Muscle layer of colon (tissue), 2 donors: ENCODE data around the gene FAM32A.
"Not testable (repeated sequence)": the region's sequence is repeated elsewhere in the genome, so short reads cannot be mapped to it uniquely, and the experiment has no call there.

Source experiments
- H3K27ac ChIP-seq: one replicate; pipeline ENCODE4 v1.7.0; 2013; ENCODE audit warnings: low read depth, mild to moderate bottlenecking, low read length, moderate library complexity
- H3K27me3 ChIP-seq, 2 donors: one replicate each; pipeline ENCODE4 v1.7.0; 2013; ENCODE audit warnings: low read length in 2 of 2, mild to moderate bottlenecking in 2 of 2; ENCODE audit not compliant: insufficient read depth in 2 of 2, control insufficient read depth in 1 of 2
- H3K36me3 ChIP-seq: one replicate; pipeline ENCODE4 v1.7.0; 2013; ENCODE audit warnings: mild to moderate bottlenecking, low read length; ENCODE audit not compliant: insufficient read depth
- H3K4me1 ChIP-seq: one replicate; pipeline ENCODE4 v1.7.0; 2013; ENCODE audit warnings: mild to moderate bottlenecking, low read length; ENCODE audit not compliant: insufficient read depth
- H3K4me3 ChIP-seq, 2 donors: one replicate each; pipeline ENCODE4 v1.7.0; 2013; ENCODE audit warnings: low read length in 2 of 2, low read depth in 1 of 2, mild to moderate bottlenecking in 1 of 2, moderate library complexity in 1 of 2
- H3K9ac ChIP-seq: one replicate; pipeline ENCODE4 v1.7.0; 2013; ENCODE audit warnings: low read length
- H3K9me3 ChIP-seq: one replicate; pipeline ENCODE4 v1.7.0; 2013; ENCODE audit warnings: mild to moderate bottlenecking, low read length
- donor health status: abdominal sarcoma.
- donor health status: Adenocarcinoma of cecum.

FAM32A gene

GRCh38 chr19:16167055-16167454 is 18.2 kb upstream of the FAM32A start:
- Histone ChIP-seq H3K4me3 (no peak overlapping the region), H3K9ac (no peak overlapping the region), H3K9me3 (no peaks in the 10 kb centered on the region), H3K27me3 (no peaks in the 10 kb centered on the region), H3K4me1 (no peaks in the 10 kb centered on the region), H3K27ac (no peak overlapping the region), H3K36me3 (no peaks in the 10 kb centered on the region)

GRCh38 chr19:16168465-16169081 is 16.6 kb upstream of the FAM32A start:
- H3K4me3 ChIP-seq = no peak overlapping the region
- H3K4me1 ChIP-seq = no peaks in the 10 kb centered on the region
- H3K36me3 ChIP-seq = no peaks in the 10 kb centered on the region
- H3K27ac ChIP-seq = no peak overlapping the region
- no peaks in the 10 kb centered on the region for H3K9me3 ChIP-seq
- no peak overlapping the region for H3K9ac ChIP-seq
- no peaks in the 10 kb centered on the region for H3K27me3 ChIP-seq

DNA sequence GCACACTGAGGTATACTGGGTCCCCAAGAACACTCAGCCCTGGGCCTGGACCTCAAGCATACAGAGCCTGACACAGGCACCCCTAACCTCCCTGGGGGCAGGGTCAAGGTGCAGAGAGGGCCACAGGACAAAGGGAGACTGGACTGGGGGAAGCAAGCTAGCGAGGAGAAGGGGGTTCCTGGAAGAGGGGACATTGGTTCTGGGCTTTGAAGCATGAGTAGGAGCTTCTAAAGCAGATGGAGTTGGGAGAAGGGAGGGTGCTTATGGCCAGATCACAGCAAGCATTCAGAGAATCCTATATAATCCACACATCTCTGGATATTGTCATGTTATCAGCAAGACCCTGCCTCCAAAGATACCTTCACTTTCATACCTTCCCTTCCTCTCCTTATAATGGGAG is 15.1 kb upstream of the FAM32A start:
- Histone ChIP-seq H3K9me3 (no peaks in the 10 kb centered on the region), H3K4me1 (no peaks in the 10 kb centered on the region), H3K4me3 (no peak overlapping the region), H3K27me3 (no peaks in the 10 kb centered on the region), H3K36me3 (no peaks in the 10 kb centered on the region), H3K27ac (no peak overlapping the region), H3K9ac (no peak overlapping the region)

DNA sequence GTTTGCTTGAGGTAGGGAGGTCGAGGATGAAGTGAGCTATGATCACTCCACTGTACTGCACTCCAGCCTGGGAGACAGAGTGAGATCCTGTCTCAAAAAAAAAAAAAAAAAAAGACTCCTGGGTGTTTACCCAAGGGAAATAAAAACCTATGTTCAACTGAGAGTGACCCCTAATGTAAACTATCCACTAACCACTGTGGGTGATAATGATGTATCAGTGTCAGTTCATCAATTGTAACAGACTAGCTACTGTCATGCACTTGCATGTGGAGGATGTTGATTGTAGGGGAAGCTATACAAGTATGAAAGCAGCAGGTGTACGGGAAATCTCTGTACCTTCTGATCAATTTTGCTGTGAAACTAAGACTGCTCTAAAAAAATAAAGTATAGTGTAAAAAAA is 9.3 kb upstream of the FAM32A start:
- Histone ChIP-seq H3K27me3 (no peaks in the 10 kb centered on the region), H3K27ac (no peak overlapping the region), H3K36me3 (no peaks in the 10 kb centered on the region), H3K9me3 (no peaks in the 10 kb centered on the region), H3K4me3 (no peak overlapping the region), H3K9ac (no peak overlapping the region), H3K4me1 (no peaks in the 10 kb centered on the region)

- not testable (repeated sequence) for H3K4me3 ChIP-seq
These were observed 6.3 kb upstream of the FAM32A start for GRCh38 chr19:16178866-16179265.

GRCh38 chr19:16180611-16181010 is 4.6 kb upstream of the FAM32A start:
- no peak overlapping the region for H3K9ac ChIP-seq
- H3K4me3 ChIP-seq = no peak overlapping the region
- H3K4me1 ChIP-seq = no peaks in the 10 kb centered on the region
- H3K27ac ChIP-seq = no peak overlapping the region
- H3K9me3 ChIP-seq = no peaks in the 10 kb centered on the region
- no peaks in the 10 kb centered on the region for H3K27me3 ChIP-seq
- H3K36me3 ChIP-seq = no peaks in the 10 kb centered on the region

More at GRCh38 chr19:16178866-16179265, 6.3 kb upstream of the FAM32A start:
- not testable (repeated sequence) for H3K9me3 ChIP-seq, H3K9ac ChIP-seq, H3K27me3 ChIP-seq, H3K27ac ChIP-seq, H3K36me3 ChIP-seq, H3K4me1 ChIP-seq

DNA sequence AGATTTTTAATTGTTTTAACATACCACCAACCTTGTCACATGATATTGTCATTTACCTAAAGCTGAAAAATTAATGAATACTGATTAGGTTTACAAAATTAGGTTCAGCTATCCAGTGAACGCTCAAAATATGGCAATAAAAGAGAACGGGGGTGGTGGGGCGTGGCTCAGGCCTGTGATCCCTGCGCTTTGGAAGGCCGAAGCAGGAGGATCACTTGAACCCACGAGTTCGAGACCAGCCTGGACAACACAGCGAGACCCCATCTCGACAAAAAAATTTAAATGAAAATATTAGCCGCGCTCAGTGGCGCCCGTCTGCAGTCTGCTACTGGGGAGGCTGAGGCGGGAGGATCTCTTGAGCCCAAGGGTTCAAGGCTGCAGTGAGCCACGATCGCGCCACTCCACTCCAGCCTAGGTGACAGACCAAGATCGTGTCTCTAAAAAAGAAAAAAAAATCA is 516 bp upstream of the FAM32A start:
- no peaks in the 10 kb centered on the region for H3K9me3 ChIP-seq
- H3K4me1 ChIP-seq = peaks cover 12% of the 10 kb centered on the region
- peak overlapping the region; percentile 64 to 90 for H3K4me3 ChIP-seq
- no peaks in the 10 kb centered on the region for H3K27me3 ChIP-seq
- H3K36me3 ChIP-seq = peaks cover 6% of the 10 kb centered on the region
- H3K27ac ChIP-seq = peak overlapping the region; percentile 80
- no peak overlapping the region for H3K9ac ChIP-seq

GRCh38 chr19:16185768-16186123 is 536 bp downstream of the FAM32A start:
- Histone ChIP-seq H3K9me3 (no peaks in the 10 kb centered on the region), H3K36me3 (peaks cover 16% of the 10 kb centered on the region), H3K27ac (peak overlapping the region; percentile 90), H3K27me3 (no peaks in the 10 kb centered on the region), H3K4me1 (peaks cover 12% of the 10 kb centered on the region), H3K4me3 (peak overlapping the region; percentile 73 to 90), H3K9ac (peak overlapping the region; percentile 89)

DNA sequence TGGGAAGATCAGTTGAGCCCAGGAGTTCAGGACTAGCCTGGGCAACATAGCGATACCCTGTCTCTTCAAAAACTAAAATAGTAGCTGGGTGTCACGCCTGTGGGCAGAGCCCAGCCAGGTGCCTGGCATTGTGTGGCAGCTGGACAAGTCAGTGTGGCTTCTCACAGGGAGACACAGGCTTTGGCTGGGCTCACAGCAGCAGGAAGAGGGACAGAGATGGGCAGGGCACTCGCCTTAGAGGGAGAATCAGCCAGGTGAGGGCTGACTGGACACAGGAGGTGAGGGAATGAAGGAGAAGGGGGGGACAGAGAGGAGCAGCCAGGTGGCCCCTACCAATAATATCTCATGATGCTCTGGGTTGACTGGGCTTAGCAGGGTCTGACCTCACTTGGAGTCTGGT is 3.3 kb downstream of the FAM32A start:
- no peaks in the 10 kb centered on the region for H3K9me3 ChIP-seq
- H3K36me3 ChIP-seq = peaks cover 27% of the 10 kb centered on the region
- no peak overlapping the region for H3K4me3 ChIP-seq
- H3K27ac ChIP-seq = no peak overlapping the region
- no peaks in the 10 kb centered on the region for H3K27me3 ChIP-seq
- H3K9ac ChIP-seq = no peak overlapping the region
- peaks cover 12% of the 10 kb centered on the region for H3K4me1 ChIP-seq

DNA sequence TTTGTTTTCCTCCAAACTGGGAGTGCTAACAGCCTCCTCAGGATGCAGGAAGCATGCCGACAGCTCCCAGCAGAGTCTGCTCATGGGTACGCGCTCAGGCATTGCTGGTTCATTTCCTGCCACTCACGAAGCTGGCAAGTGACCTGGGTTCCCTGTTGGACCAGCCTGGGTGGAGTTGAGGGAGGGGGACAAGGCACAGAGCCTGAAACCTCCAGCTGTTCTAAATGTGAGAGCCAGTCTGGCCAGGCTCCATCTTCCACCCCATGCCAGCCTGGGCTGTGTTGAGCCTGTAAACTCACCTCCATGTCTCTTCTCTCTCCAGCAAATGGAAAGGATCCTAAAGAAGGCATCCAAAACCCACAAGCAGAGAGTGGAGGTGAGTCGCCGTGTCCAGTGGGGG is 5.0 kb downstream of the FAM32A start:
- Histone ChIP-seq H3K27me3 (no peaks in the 10 kb centered on the region), H3K27ac (no peak overlapping the region), H3K9me3 (no peaks in the 10 kb centered on the region), H3K4me3 (no peak overlapping the region), H3K36me3 (peaks cover 27% of the 10 kb centered on the region), H3K4me1 (peaks cover 12% of the 10 kb centered on the region), H3K9ac (no peak overlapping the region)

DNA sequence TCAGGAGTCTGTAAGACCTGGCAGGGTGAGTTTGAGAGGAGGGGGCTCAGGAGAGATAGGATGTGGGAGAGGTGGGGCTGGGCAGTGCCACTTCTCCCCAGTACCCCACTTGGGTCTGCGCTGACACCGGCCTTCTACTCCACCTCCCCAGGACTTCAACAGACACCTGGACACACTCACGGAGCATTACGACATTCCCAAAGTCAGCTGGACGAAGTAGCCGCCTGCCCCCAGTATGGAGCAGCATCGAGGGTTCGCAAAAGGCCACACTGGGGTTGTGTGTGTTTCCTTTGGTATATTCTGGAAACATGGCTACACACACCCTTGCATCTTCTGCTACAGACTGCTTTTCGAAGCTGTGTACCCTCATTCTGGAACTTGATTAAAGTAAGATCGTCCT is 5.5 kb downstream of the FAM32A start:
- Histone ChIP-seq H3K9me3 (no peaks in the 10 kb centered on the region), H3K9ac (no peak overlapping the region), H3K27me3 (no peaks in the 10 kb centered on the region), H3K36me3 (peaks cover 27% of the 10 kb centered on the region), H3K27ac (no peak overlapping the region), H3K4me3 (no peak overlapping the region), H3K4me1 (peaks cover 12% of the 10 kb centered on the region)

DNA sequence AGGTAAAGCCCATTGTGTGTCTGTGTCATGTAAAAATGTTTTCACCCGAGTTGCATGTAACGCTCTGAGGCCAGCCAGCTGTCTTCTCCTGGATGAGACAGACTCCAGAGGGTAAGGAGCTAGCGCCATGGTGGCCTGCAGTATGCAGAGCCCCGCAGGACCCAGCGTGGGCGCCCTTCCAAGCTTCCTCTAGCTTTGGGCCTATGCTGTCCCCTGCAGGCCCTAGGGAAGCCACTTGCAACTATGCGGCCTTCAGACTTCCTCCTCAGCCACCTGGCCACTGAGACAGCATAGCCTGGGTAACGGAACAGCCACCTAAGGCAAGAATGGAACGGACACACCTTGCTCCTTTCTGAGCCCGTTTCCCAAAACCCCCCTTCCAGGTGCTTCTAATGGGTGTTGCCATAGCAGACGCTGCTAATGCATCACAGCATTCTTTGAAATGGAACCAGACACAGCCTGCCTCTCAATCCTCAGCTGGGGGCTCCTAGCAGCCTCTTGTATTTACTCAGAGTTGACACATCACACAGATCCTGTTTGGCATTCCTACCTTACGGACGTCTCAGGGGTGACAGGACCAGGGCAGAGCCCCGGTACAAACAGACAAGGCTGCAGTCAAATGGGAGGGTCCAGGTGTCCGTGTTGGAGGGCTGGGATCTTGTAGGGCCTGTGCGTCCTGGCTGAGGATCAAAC is 6.2 kb downstream of the FAM32A start:
- H3K27me3 ChIP-seq = no peaks in the 10 kb centered on the region
- H3K4me3 ChIP-seq = no peak overlapping the region
- H3K36me3 ChIP-seq = peaks cover 27% of the 10 kb centered on the region
- H3K9me3 ChIP-seq = no peaks in the 10 kb centered on the region
- no peak overlapping the region for H3K9ac ChIP-seq
- H3K27ac ChIP-seq = no peak overlapping the region
- peaks cover 7% of the 10 kb centered on the region for H3K4me1 ChIP-seq
